GM18508 (cell line): ENCODE results near the gene LIMK1.

ENCODE experiments used
- ATAC-seq: cut with Tn5 transposase; IDR thresholded peaks from one replicate; pipeline ENCODE4 v1.9.1; 2021; ENCODE audit warnings: moderate number of reproducible peaks; ENCODE audit not compliant: insufficient read depth, unreplicated experiment

Gene LIMK1

DNA sequence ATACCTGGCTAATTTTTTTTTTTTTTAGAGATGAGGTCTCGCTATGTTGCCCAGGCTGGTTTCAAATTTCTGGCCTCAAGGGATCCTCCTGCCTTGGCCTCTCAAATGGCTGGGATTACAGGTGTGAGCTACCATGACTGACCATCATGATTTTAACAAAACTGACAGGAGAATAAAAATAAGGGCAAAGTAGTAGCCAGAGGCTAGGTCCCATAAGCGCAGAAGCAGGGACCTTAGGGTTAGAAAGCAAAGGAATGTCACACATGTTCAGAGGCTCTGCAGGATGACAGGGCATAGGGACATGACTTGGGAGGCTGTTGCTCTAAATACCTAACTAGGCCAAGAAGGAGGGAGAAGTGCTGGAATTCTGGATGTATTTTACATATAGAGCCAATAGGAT lies 5.1 kb upstream of the LIMK1 start:
- ATAC-seq, result no peak

DNA sequence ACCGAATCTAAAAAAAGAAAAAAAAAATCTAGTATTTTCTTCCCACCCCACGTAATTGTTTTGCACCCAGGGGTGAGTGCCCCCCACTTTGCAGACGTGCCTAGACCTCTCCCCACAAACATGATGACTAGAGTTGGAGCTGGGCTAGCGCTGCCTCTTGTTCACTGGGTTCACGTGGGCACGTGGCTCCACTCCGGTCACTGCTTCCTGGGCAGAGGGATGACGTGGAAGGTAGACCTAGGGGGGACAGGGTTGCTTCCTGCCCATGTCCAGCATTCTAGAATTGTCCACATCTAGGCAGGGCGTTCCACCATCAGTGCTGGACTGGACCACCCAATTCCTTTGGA lies 861 bp upstream of the LIMK1 start:
- no peak for ATAC-seq

DNA sequence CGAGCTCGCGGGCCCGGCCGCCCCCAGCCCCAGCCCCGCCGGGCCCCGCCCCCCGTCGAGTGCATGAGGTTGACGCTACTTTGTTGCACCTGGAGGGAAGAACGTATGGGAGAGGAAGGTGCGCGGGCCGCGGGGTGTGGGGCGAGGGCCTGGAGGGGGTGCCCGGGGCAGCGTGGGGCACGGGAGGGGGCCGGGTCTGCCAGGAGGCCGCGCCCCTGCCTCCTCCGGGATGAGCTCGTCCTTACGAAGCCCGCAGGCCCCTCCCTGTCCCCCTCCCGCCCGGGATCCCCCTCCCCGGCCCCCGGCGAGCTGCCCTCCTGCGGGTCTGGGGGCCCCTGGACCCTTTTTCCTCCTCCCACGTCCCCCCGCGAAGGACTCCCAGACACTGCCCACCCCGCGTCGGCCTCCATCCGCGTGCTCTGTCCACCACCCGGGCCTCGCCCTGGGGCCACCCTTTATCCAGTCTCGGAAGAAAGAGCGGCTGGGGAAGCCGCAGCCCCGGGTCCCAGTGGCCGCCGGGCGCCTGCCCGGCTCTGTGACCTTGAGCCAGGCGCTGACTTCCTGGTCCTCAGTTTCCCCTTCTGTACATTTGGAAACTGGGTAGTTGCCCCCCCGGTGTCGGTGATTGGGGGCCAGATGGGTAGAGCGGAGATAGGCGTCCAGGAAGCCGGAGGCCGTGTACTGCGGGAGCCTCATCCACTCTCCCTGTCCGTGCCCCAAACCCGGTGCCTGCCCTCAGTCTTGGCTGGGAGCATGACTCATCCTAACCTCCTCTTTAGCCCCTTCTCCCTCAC lies 521 bp downstream of the LIMK1 start:
- no peak for ATAC-seq

DNA sequence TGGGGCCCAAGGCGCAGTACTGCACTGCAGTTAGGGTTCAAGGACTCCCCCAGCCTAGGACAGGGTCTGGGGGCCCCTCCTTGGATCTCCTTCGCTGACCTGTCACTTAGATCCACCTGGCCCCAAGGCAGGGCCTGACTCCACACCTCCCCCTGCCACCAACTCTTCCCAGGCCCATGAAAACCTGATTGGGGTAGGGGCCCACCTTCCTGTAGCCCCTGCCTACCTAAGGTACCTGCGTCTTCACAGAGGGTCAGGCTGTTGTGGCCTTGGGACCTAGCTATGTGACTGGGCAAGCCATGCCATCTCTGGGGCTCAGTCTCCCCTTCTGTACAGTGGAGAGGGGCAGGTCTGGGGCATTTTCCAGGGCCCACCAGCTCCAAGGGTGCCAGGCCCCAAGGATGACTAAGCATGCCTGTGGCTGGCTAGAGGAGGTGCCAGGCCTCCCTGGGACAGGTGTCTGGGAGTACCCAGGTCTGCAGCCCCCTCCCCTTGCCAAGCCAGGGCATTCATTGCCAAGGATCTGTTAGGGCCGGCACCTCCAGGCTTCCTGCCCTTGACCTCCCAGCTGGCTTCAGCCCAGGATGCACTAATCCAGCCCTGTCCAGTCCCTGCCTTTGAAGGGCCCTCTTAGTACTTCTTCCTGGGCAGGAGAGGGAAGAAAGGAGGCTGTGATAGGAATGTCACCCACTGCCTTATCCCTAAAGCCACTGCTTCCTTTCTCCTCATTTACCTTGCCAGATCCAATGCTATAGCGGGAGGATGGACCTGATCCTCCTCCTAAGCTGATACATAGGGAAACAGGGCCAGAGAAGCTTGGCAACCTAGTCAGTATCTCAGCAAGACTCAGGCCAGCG lies 1.3 kb downstream of the LIMK1 start:
- ATAC-seq, result no peak

DNA sequence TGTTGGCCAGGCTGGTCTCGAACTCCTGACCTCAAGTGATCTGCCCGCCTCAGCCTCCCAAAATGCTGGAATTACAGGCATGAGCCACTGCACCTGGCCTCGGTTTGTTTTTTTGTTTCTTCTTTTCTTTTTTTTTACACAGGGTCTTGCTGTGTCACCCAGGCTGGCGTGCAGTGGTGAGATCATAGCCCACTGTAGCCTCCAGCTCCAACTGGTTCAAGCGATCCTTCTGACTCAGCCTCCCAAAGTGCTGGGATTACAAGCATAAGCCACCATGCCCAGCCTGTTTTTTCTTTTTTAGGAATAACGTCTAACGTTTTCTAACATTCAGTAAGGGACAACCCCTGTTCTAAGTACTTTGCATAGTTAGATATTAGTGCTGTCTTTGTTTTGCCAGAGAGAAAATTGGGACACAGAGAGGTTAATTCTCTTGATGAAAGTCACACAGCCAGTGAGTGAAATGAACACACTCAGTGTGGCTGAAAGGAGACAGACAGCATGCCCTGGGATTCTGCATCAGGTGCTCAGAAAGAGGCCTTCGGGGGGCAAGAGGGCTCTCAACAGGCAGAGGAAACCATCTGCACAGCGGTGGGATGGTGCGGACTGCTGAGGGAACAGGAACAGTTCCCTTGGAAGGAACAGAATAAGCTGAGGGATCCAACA lies 4.3 kb downstream of the LIMK1 start:
- ATAC-seq, result no peak

DNA sequence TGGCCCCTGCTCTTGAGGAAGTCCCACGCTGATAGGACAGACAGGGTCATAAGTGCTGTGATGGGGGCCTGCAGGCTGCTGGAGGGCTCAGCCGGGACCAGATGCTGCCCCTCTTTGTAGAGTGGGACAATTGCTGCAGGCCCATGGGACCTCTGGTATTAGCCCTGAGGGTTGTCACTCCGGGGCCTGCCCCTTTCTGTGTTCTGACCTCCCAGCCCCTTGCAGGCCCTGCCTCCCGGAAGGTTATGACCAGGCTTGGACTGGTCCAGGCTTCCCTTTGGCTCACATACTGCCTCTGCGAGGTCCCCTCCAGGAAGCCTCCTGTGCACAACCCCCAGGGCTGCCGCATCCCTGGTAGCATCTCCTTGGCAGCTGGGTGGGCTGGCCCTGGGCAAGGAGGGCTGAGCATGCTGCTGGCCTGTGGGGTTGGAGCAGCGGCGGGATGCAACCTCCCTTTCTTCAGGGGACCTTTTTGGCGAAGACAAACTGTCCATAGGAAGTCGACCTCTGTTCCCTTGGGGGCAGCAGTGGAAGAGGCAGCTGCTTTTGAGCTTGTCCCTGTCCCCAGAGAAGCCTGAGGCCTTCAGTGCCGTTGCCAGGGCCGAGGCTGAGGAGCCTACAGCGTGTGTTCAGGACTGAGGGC lies 8.8 kb downstream of the LIMK1 start:
- no peak for ATAC-seq

DNA sequence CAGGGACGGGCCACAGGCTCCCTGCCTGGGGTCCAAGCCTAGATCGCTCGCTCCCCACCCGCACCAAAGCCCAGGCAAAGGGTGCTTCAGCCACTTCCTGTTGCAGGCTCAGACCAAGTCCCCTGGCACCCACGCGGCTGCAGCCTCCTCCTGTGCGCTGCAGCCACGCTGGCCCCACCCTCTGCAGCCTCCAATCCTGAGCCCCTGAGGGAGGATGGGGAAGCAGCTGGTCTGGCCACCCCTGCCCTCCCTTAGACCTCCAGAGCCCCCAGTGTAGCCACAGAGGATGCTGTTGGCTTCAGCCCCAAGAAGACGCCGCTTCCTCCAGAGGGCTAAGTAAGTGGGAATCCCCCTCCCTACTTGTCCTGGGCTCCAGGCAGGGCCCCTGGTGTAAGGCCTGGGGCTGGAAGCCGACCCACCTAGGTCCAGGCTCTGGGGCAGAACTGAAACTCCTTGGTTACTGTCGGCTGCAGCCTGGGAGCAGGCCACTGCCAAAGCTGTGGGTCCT lies 9.4 kb downstream of the LIMK1 start:
- no peak for ATAC-seq

DNA sequence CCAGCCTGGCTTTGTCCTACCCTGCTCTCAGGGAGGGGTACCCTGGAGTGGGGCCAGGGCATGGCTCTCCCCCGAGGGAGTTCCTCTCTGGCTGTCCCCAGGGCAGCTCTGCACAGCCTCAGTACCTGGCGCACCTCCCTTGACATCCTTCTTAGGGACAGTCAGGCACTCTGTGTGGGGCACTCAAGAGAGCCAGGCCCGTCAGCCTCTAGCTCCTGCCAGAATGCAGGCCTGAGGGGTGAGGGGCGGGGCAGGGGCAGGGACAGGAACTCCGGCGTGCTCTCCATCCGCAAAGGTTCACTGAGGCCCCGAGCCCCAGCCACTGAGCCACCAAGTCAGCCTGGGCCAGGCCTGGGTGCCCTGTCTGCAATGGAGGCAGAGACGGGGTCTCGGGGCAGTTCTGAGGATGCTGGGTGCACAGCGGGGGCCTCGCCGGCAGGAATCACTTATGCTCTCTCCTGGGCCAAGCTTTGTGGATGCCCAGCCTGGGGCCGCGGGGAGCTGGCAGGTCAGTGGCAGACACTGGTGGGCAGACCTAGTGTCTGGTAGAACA lies 10.1 kb downstream of the LIMK1 start:
- ATAC-seq, result no peak

DNA sequence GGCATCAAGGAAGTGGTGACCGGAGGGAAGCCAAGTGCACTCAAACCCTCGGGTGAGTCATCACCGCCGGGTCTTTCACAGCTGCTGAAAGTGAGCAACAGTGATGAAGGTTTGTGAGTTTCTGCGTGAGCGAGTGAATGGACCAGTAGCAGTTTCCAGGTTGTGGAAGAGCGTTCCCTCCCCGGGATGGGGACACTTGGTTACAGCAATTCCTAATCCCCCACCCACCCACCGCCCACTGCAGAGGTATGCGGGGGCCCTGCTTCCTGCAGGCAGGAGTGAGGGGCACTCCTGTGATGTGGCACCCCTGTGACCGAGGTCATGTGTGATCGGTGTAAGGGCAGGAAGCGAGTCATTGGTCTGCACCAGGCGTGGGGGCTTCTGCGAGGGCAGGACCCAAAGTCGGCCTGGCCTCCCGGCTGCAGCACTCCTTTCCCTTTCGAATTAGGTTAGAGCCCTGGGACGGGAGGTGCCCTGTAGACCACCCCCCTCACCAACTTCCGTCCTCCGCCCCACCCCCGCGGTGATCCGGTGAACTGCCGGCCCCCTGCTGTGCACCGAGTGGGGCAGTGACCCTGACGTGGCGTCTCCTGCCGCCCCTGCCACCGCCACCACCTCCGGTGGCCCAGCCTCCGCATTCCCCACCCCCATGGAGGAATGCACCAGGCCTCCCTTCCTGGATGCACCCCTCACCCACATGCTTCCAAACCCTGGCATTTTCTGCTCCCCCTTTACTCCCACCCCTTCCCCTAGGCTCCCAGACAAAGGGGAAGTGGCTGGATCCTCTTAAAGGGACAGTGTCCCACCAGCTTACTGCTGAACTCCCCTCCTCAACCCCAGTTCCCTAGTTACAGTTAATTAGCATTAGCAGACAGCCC lies 10.9 kb downstream of the LIMK1 start:
- no peak for ATAC-seq

DNA sequence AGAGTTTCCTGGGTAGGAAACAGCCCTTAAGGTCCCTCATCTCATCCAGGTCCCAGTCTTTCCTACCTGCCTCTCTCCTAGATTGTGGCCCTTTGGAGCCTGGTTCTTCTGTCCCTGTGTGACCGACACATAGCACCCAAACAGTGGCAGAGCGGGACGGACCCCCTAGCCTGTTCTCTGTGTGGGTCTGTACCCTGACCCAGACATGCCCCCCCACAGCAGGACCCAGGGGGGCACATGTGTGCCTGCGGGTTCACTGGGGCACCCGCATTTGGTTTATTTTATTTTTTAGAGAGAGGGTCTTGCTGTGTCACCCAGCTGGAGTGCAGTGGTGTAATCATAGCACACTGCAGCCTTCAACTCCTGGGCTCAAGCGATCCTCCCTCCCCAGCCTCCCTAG lies 11.5 kb downstream of the LIMK1 start:
- ATAC-seq, result no peak

DNA sequence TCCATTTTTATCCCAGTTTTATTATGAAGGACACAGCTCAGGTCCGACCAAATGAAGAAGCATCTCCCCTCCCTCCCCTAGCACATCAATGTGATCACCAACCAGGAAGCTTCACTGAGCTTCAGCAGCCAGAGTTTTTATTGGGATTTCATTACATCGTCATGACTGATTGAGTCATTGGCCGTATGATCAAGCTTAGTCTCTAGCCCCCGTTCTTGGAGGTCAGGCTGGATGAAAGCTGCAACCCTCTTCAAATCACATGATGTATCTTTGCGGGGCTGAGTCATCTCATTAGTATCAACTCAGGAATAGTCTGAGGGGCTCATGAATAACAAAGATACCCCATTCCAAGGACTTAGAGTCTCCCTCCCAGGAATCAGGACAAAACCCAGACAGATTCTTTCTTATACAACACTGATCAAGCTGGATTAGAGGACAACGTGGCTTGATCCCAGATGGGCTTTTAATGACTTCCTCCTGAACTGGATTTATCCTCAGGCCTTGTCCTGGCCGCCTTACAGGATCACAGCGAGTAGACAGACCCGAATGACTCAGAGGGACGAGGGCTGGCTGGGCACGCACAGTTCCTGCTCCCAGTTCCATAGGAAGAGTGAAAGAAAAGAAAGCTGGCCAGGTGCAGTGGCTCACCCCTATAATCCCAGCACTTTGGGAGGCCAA lies 14.5 kb downstream of the LIMK1 start:
- ATAC-seq, result no peak

DNA sequence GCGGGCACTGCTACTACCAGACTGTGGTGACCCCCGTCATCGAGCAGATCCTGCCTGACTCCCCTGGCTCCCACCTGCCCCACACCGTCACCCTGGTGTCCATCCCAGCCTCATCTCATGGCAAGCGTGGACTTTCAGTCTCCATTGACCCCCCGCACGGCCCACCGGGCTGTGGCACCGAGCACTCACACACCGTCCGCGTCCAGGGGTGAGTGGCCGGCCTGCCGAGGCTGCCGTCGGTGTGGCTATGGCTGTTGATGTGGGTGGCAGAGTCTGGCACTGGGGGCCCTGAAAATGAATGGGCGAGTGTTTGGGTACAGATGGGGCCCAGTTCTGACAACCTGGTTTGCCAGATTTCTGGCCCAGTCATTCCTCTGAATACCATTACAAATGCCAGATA lies 15.4 kb downstream of the LIMK1 start:
- no peak for ATAC-seq

DNA sequence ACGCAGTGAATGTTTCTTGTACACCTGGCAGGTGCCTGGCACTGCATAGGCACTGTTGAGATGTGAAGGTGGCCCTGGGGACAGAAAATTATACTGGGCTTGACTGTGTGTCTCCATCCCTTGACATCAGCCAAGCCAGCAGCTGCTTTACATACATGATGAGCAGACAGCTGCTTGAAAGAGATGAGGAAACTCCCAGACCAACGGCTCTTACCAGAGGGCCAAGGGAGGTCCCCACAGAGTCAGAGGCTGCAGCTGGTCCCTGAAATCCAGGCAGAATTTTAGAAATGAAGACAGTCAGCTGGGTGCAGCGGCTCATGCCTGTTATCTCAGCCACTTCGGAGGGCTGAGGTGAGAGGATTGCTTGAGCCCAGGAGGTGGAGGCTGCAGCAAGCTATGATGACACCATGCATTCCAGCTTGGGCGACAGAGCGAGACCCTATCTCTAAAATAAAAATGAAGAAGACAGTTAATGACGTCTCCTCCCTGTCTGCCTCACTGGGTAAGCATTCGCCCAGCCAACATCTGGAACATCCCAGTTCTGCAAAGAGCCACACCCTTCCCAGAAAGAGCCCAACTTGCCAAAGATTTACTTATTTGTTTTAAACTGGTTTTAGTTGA lies 17.6 kb downstream of the LIMK1 start:
- ATAC-seq, result peak; percentile 59

DNA sequence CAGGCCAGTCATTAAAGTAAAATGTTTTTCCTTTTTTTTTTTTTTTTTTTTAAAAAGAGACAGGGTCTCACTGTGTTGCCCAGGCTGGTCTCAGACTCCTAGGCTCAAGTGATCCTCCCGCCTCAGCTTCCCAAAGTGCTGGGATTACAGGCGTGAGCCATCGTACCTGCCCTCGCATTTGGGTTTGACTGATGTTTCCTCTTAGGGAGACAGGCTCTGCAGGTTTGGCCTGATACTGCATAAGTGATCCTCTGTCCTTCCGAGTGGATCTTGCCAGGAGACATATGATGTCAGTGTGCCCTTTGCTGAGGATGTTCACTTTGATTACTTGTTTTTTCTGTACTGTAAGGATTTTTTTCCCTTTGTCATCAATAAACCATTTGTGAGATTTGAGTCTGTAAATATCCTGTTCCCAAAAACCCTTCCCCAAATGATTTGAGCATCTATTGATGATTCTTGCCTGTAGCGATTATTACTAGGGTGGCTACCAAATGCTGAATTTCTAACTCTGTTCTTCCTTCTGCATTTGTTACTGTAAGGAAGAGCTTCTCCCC lies 19.7 kb downstream of the LIMK1 start:
- ATAC-seq, result no peak

DNA sequence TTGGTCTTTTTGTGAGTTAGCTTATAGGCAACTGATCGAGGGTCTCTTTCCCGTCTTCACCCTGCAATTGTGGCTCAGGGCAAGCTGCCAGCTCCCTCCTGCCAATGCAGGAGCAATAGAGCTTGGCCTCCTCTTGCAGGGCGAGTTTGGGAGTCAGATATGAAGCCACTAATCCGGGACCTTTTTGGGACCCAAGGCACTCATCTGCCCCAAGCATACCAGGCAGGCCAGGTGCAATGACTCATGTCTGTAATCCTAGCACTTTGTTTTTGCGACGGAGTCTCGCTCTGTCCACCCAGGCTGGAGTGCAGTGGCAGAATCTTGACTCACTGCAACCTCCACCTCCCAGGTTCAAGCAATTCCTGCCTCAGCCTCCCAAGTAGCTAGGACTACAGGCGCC lies 21.1 kb downstream of the LIMK1 start:
- no peak for ATAC-seq

DNA sequence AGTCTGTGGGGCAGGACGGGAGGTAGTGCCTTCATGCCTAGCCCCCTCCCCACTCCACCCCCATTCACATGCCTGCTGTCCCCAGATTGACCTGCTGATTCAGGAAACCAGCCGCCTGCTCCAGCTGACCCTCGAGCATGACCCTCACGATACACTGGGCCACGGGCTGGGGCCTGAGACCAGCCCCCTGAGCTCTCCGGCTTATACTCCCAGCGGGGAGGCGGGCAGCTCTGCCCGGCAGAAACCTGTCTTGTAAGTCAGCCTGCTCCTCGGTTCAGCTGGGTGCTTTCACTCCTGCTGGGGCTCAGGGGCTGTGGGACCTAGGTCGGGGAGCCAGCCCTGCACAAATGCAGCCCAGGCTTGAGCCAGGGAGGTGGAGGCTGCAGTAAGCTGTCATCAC lies 22.4 kb downstream of the LIMK1 start:
- ATAC-seq, result no peak

DNA sequence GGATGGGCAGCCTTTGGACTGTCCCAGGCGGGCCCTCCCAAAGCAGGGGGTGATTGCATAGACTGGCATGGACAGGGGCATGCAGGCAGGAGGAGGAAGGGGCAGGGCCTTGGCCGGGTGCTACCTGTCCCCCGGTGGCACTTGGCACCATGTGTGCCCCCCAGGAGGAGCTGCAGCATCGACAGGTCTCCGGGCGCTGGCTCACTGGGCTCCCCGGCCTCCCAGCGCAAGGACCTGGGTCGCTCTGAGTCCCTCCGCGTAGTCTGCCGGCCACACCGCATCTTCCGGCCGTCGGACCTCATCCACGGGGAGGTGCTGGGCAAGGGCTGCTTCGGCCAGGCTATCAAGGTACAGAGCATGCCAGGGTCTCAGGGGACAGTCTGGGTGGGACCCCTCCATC lies 23.2 kb downstream of the LIMK1 start:
- no peak for ATAC-seq

DNA sequence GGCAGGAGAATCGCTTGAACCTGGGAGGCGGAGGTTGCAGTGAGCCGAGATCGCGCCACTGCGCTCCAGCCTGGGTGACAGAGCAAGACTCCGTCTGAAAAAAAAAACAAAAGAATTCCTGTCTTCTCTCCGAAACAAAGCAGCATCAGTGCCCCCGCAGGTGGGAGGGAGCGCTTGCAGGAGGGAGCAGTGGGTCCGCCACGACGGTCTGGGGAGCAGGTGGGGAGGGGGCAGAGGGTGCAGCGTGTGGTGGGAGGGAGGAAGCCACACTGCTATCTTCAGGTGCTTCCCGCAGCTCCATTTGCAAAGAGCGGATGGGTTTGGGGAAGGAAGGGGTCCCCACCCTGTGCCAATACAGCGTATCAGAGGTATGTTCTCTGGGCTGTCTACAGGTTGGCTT lies 31.7 kb downstream of the LIMK1 start:
- ATAC-seq, result no peak
